ENCODE results near the gene BCL2.

BCL2 gene

DNA sequence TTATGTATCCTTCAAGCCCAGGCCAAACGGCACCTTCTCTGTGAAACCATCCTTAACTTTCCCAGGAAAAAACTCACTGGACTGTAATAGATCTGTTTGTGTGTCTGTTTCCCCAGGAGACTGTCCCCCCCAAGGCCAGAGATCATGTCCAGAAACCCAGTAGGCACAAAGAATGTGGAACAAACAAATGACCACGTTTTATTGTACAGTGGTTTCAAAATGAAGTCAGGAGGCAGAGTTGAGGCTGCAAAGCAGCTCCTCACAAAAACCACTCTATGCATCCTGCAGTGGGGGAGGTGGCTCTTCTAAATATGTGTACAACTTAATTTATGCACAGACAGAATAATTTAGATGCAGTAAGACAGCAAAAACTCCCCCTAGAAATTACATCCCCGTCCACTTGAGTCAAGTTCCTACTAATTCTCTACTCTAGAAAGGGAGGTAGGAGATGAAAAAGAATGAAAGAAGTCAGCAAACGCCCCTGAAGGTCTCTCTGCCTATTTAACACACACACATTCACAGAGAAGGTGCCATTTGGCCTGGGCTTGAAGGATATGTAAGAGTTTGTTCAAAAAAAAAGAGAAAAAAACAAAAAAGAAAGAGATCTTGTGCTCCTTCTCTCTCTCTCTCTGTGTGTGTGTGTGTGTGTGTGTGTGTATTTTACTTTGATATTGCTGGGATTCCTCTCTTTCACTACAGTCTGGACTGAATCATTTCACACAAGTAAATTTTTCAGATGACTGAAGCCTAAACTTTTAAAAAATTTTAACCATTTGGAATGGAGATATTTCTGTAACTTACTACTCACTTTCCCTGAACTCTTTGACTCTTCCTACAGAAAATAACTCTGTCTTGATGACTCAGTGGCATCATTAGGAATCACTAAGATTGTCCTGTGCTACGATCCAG lies 19.5 kb downstream of the BCL2 start:
- TF ChIP-seq, protein P1, sequence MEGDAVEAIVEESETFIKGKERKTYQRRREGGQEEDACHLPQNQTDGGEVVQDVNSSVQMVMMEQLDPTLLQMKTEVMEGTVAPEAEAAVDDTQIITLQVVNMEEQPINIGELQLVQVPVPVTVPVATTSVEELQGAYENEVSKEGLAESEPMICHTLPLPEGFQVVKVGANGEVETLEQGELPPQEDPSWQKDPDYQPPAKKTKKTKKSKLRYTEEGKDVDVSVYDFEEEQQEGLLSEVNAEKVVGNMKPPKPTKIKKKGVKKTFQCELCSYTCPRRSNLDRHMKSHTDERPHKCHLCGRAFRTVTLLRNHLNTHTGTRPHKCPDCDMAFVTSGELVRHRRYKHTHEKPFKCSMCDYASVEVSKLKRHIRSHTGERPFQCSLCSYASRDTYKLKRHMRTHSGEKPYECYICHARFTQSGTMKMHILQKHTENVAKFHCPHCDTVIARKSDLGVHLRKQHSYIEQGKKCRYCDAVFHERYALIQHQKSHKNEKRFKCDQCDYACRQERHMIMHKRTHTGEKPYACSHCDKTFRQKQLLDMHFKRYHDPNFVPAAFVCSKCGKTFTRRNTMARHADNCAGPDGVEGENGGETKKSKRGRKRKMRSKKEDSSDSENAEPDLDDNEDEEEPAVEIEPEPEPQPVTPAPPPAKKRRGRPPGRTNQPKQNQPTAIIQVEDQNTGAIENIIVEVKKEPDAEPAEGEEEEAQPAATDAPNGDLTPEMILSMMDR (IDR thresholded peaks at IDR 0.05; ENCODE audit: low read depth, low read length), result no peak
- DNase-seq (ENCODE audit: extremely low read depth, low read depth), result no peak

DNA sequence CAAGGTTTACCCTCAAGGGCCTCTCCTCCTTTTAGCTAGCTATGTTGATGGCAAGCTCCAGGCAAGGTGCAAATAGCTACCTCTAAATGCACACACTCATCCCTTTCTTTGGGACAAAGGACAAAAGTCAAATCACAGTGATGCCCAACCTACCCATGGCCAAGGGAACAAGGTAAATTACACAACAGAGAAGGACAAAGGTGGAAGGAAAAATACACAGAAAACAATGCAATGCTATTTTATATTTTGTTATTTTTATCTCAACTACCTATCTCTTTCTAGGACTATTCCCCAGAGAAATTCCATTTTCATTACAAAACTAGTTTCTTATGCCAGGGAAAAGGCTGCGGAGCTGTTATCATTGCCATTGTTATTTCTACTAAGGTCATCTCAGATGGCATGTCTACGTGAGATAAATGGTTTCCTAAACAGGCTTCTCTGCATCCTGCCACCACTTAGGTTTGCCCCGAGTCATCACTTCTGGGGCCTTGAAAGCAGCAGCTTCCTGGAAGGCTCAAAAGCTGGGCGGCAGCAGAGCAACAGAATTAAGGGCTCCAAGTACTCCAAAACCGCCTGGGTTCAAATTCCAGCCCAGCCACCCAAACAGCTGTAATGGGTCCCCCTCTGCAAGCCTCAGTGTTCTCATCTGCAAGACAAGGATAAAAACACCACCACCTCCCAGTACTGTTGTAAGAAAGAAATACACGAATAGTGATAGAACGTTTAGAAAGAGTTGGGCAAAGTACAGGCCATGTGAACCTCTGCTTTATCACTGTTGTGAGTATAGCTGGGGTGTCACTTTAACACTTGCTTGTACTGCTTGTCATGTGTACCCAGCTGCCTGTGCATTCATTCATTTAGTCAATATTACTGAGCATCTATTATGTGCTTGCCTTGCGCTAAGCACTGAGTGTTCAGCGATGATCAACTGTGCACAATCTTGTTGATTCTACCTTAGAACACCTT lies 20.9 kb downstream of the BCL2 start:
- TF ChIP-seq, protein P1 (IDR thresholded peaks at IDR 0.05; ENCODE audit: low read depth, low read length), result no peak
- DNase-seq (ENCODE audit: extremely low read depth, low read depth), result no peak

DNA sequence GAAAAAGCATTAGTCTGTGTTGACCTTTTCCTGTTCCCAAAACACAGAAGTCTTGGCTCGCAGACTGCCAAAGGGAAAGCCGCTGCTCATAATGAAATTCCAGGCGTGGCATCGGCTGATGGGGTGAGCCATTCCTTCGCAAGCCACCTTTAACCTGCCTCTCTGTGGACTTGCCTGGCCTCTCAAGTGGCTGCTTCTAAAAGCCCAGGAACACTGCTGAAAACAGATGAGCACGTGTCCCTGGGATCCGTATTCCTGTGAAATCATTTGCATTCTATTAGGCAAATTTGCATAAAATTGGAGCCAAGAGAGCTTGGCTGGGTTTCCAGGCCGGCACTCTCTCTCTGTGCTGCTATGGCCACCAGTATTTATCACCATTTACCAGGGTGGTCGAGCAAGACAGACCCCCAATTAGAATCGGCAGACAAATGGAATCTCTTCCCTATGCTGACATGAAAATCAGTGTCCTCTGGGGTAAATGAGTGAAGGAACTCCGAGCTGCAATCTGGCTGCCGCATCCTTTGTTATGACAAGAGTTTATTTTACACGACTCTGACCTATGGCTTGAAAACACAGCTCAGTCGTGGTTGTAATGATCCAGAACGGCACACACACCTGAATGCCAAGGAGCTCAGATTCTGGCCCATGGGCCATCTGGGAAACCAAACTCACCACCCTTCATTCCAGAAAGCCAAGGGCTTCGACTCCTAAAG lies 21.7 kb downstream of the BCL2 start:
- DNase-seq (ENCODE audit: extremely low read depth, low read depth), result no peak
- TF ChIP-seq, protein P1 (IDR thresholded peaks at IDR 0.05; ENCODE audit: low read depth, low read length), result no peak

DNA sequence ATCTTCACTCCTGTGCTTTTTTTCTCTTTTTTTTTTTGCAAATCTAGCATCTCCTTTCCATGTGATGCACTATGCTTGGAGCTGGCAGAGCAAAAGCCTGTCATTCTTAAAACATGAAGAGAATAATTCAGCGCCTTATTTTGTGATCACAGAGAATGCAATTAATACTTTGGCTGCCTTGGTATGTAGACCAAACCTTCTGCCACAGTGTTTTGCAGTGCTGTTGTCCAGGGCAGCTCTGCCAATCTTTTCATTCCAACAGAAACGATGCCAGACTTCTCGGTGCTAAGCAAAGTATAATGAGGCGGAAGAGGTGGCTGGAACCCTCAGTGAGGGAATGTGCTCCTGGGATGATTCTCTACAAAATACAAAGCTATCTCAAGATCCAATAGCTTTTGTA lies 25.6 kb downstream of the BCL2 start:
- no peak for DNase-seq (ENCODE audit: extremely low read depth, low read depth)
- TF ChIP-seq, protein P1 (IDR thresholded peaks at IDR 0.05; ENCODE audit: low read depth, low read length), result no peak

DNA sequence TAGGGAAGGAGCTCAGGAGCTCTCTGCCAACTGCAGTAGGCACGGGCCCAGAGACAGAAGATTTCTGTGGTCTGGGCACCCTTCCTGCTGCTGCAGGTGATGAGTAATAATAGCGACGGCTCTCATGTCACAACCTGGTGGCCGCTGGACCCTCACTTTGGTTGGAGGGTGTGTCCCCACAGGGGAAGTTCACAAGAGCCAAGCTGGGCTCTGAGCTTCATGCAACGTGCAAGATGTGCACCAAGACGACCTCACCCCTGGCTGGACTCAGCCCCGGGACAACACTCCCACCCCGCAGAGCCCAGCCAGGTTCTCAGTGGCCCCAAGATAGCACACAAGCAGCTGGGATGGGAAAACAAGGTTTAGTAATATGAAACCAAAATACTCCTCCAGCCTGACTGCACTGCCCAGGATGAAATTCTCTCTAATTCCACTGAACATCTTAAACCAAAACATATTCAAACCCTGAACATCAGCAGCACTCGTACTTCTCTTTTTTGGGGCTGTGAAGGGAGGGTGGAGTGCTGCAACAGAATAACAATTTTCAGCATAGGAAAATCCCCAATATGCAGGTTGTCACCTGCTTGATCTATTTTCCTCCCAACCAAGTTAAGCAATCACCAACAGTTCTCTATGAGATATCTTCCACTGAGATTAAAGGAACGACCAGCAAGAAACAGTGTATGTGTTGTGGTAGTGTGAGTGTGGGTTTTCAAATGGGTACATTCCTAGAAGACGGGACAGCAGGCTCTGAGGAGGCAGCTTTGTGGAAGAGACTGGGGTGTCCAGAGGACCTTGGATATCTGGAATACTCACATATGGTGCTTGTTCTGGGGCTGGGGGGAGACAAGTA lies 26.5 kb downstream of the BCL2 start:
- no peak for DNase-seq (ENCODE audit: extremely low read depth, low read depth)
- TF ChIP-seq, protein P1 (IDR thresholded peaks at IDR 0.05; ENCODE audit: low read depth, low read length), result no peak

DNA sequence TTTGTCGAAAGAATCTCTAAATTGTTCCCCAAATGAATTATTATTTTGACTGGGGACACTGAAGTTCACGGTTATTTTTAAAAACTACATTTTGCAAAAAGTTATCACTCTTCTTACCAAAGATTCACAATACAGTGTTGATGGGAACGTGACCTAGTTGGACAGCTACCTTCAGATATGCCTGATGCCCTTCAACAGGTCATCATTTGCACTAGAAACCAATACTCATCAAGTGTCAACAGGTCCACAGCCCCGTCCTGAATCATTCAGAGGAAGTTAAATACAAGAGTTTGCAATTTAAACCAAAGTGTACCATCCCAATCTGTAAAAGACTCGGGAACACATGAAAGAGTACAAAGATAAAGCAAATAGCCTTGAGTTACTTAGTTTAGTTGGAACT lies 28.3 kb downstream of the BCL2 start:
- no peak for DNase-seq (ENCODE audit: extremely low read depth, low read depth)
- TF ChIP-seq, protein P1 (IDR thresholded peaks at IDR 0.05; ENCODE audit: low read depth, low read length), result no peak
